ENCODE measurements around the gene MIPOL1.
A peak's percentile ranks its signal among the peaks of the same experiment; 100 is the strongest.

The MIPOL1 gene

DNA sequence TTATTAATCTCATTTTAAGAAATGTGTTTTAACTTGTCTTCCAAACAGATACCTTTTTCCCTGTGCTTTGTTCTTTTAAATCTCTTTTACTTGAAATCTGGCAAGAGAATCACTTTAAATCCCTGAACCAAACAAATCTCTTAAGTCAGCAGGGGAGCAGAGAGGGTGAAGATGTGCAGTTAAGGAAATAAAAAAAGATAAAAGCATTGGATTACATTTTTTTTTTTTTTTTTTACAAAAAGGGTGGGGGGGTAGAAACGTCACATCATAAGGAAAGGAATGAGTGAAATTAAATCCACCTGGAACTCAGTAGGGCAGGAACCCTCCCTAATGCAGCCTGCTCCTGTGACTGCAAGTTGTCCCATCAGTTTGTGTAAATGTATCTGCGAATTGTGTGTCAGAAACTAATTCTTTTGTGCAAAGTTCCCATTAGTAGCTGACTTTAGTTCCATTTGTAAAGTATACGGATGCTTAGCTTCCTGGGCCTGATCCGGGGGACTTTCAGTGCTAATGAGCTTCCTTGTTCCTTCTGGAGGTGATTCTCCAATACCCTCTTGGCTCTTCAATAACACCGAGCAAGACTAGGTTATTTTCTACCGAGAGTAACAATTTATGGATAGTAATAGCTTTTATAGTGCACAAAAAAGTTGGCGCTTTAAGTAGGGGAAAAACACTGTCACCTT, 399.2 kb downstream of the MIPOL1 start:
- no peak for DNase-seq (ENCODE audit: low read depth, low spot score)

- peak; percentile 66 for DNase-seq (ENCODE audit: low read depth, low spot score)
These were observed 399.8 kb downstream of the MIPOL1 start for GRCh38 chr14:37597538-37597913.

- no peak for DNase-seq (ENCODE audit: low read depth, low spot score)
These were observed 400.4 kb downstream of the MIPOL1 start for GRCh38 chr14:37597914-37598746.

GRCh38 chr14:37598747-37599506, 401.2 kb downstream of the MIPOL1 start:
- DNase-seq (ENCODE audit: low read depth, low spot score), result no peak

- DNase-seq (ENCODE audit: low read depth, low spot score), result peak; percentile 71
These were observed 402.0 kb downstream of the MIPOL1 start for GRCh38 chr14:37599507-37600368.

GRCh38 chr14:37600880-37601741, 403.4 kb downstream of the MIPOL1 start:
- no peak for DNase-seq (ENCODE audit: low read depth, low spot score)

- DNase-seq (ENCODE audit: low read depth, low spot score), result no peak
These were observed 404.1 kb downstream of the MIPOL1 start for GRCh38 chr14:37601865-37602264.
